ENCODE measurements around the gene AOPEP. TPM values are rescaled to one million over a fixed set of nuclear protein-coding genes. Genes with fewer than 3 reads are reported as not detected.

AOPEP gene
- total RNA-seq, 6 donors from 2014 or later: 55.4 to 410 (median 111) TPM

- no peak overlapping the region for H3K27ac ChIP-seq
- peaks cover 0 to 8% (median 0%) of the 10 kb centered on the region in 4 donors for H3K36me3 ChIP-seq
- TF ChIP-seq EP300 (IDR thresholded peaks at IDR 0.05) (no peak), POLR2A (IDR thresholded peaks at IDR 0.05) (no peak), CTCF (IDR thresholded peaks at IDR 0.05) (no peak), POLR2AphosphoS5 (IDR thresholded peaks at IDR 0.05) (no peak)
- H3K27me3 ChIP-seq: no peaks in the 10 kb centered on the region
- DNase-seq: no peak
- H3K4me3 ChIP-seq: no peak overlapping the region
- no peaks in the 10 kb centered on the region for H3K9me3 ChIP-seq
- peaks cover 0 to 9% (median 0%) of the 10 kb centered on the region in 4 donors for H3K4me1 ChIP-seq
- ATAC-seq (ENCODE audit: low FRiP score in 2 of 2): no peak
These were observed 62.1 kb downstream of the AOPEP start for GRCh38 chr9:94788570-94789105.

GRCh38 chr9:94791435-94791834, 64.9 kb downstream of the AOPEP start:
- peaks cover 0 to 9% (median 0%) of the 10 kb centered on the region in 4 donors for H3K4me1 ChIP-seq
- H3K27ac ChIP-seq: no peak overlapping the region
- TF ChIP-seq POLR2A (IDR thresholded peaks at IDR 0.05) (no peak), POLR2AphosphoS5 (IDR thresholded peaks at IDR 0.05) (no peak), CTCF (IDR thresholded peaks at IDR 0.05) (no peak), EP300 (IDR thresholded peaks at IDR 0.05) (no peak)
- DNase-seq (no peak), ATAC-seq (ENCODE audit: low FRiP score in 2 of 2) (no peak)
- H3K27me3 ChIP-seq: no peaks in the 10 kb centered on the region
- WGBS, 2 donors: 93 to 94% methylated on average over 4 of the region's 4 CpGs
- H3K36me3 ChIP-seq: peaks cover 0 to 25% (median 0%) of the 10 kb centered on the region in 4 donors
- no peaks in the 10 kb centered on the region for H3K9me3 ChIP-seq
- no peak overlapping the region for H3K4me3 ChIP-seq

- TF ChIP-seq CTCF (IDR thresholded peaks at IDR 0.05): no peak
- no peak for TF ChIP-seq POLR2A (IDR thresholded peaks at IDR 0.05)
- no peak for TF ChIP-seq POLR2AphosphoS5 (IDR thresholded peaks at IDR 0.05)
- Histone ChIP-seq H3K9me3 (no peaks in the 10 kb centered on the region), H3K36me3 (peaks cover 0 to 29% (median 0%) of the 10 kb centered on the region in 4 donors), H3K27me3 (no peaks in the 10 kb centered on the region), H3K4me3 (no peak overlapping the region), H3K27ac (peak overlapping the region in 2 of 4 donors; percentile 12 to 16), H3K4me1 (peaks cover 0 to 9% (median 0%) of the 10 kb centered on the region in 4 donors)
- DNase-seq (no peak), ATAC-seq (ENCODE audit: low FRiP score in 2 of 2) (peak in 1 of 2 donors; percentile 10)
- WGBS, 2 donors: 52 to 72% methylated on average over 5 of the region's 5 CpGs
These were observed 66.0 kb downstream of the AOPEP start for GRCh38 chr9:94792511-94792910.

- TF ChIP-seq POLR2AphosphoS5 (IDR thresholded peaks at IDR 0.05): no peak
- no peak for TF ChIP-seq EP300 (IDR thresholded peaks at IDR 0.05)
- no peak for TF ChIP-seq POLR2A (IDR thresholded peaks at IDR 0.05)
- TF ChIP-seq CTCF (IDR thresholded peaks at IDR 0.05): no peak
- Histone ChIP-seq H3K9me3 (no peaks in the 10 kb centered on the region), H3K27me3 (no peaks in the 10 kb centered on the region), H3K4me1 (peaks cover 0 to 9% (median 0%) of the 10 kb centered on the region in 4 donors), H3K36me3 (peaks cover 0 to 32% (median 0%) of the 10 kb centered on the region in 4 donors), H3K4me3 (no peak overlapping the region), H3K27ac (no peak overlapping the region)
- DNase-seq: no peak
- no peak for ATAC-seq (ENCODE audit: low FRiP score in 2 of 2)
- WGBS, 2 donors: 54 to 74% methylated on average over 1 of the region's 1 CpG
These were observed 68.1 kb downstream of the AOPEP start for GRCh38 chr9:94794476-94795167.

Data from upper lobe of left lung (tissue), 6 donors.